Measurements from ENCODE around the gene C10orf143. TPM values are rescaled to one million over a fixed set of nuclear protein-coding genes. Genes with fewer than 3 reads are reported as not detected.

The C10orf143 gene
- total RNA-seq, 1 donor from 2014 or later = 2.5 TPM

- Mint-ChIP-seq H3K9me3 (no peaks in the 10 kb centered on the region), H3K36me3 (ENCODE audit: low read depth) (no peaks in the 10 kb centered on the region), H3K27me3 (peaks cover 2% of the 10 kb centered on the region), H3K27ac (no peak overlapping the region), H3K4me3 (no peak overlapping the region), H3K4me1 (no peaks in the 10 kb centered on the region)
- intact Hi-C loops (cut with micrococcal nuclease) = no loop called here
- no peak for DNase-seq
These were observed 67.1 kb downstream of the C10orf143 start for GRCh38 chr10:130043491-130043890.

- no peak for DNase-seq
- no peak overlapping the region for H3K27ac Mint-ChIP-seq
- H3K27me3 Mint-ChIP-seq = peaks cover 2% of the 10 kb centered on the region
- H3K9me3 Mint-ChIP-seq = no peaks in the 10 kb centered on the region
- no peaks in the 10 kb centered on the region for H3K36me3 Mint-ChIP-seq (ENCODE audit: low read depth)
- H3K4me1 Mint-ChIP-seq = no peaks in the 10 kb centered on the region
- H3K4me3 Mint-ChIP-seq = no peak overlapping the region
- intact Hi-C loops (cut with micrococcal nuclease) = no loop called here
These were observed 68.2 kb downstream of the C10orf143 start for GRCh38 chr10:130042381-130042780.

GRCh38 chr10:130041451-130042371 is 68.9 kb downstream of the C10orf143 start:
- Mint-ChIP-seq H3K36me3 (ENCODE audit: low read depth) (no peaks in the 10 kb centered on the region), H3K27ac (no peak overlapping the region), H3K27me3 (peaks cover 2% of the 10 kb centered on the region), H3K4me3 (no peak overlapping the region), H3K9me3 (no peaks in the 10 kb centered on the region), H3K4me1 (no peaks in the 10 kb centered on the region)
- DNase-seq = no peak
- intact Hi-C loops (cut with micrococcal nuclease) = no loop called here

GRCh38 chr10:130040817-130041330 is 69.8 kb downstream of the C10orf143 start:
- Mint-ChIP-seq H3K9me3 (no peaks in the 10 kb centered on the region), H3K36me3 (ENCODE audit: low read depth) (no peaks in the 10 kb centered on the region), H3K4me3 (no peak overlapping the region), H3K27ac (no peak overlapping the region), H3K4me1 (no peaks in the 10 kb centered on the region), H3K27me3 (peaks cover 2% of the 10 kb centered on the region)
- DNase-seq = no peak
- intact Hi-C loops (cut with micrococcal nuclease) = no loop called here

- Mint-ChIP-seq H3K4me3 (no peak overlapping the region), H3K27me3 (peaks cover 2% of the 10 kb centered on the region), H3K27ac (no peak overlapping the region), H3K36me3 (ENCODE audit: low read depth) (no peaks in the 10 kb centered on the region), H3K4me1 (no peaks in the 10 kb centered on the region), H3K9me3 (no peaks in the 10 kb centered on the region)
- intact Hi-C loops (cut with micrococcal nuclease) = no loop called here
- DNase-seq = no peak
These were observed 70.3 kb downstream of the C10orf143 start for GRCh38 chr10:130040351-130040750.

- H3K4me3 Mint-ChIP-seq = no peak overlapping the region
- H3K9me3 Mint-ChIP-seq = no peaks in the 10 kb centered on the region
- DNase-seq = no peak
These were observed 71.5 kb downstream of the C10orf143 start for GRCh38 chr10:130039141-130039540.

GRCh38 chr10:130038611-130039109 is 72.0 kb downstream of the C10orf143 start:
- Mint-ChIP-seq H3K27me3 (peaks cover 5% of the 10 kb centered on the region), H3K9me3 (no peaks in the 10 kb centered on the region), H3K4me3 (no peak overlapping the region), H3K4me1 (no peaks in the 10 kb centered on the region), H3K36me3 (ENCODE audit: low read depth) (no peaks in the 10 kb centered on the region), H3K27ac (no peak overlapping the region)
- DNase-seq = no peak
- intact Hi-C loops (cut with micrococcal nuclease) = no loop called here

More at GRCh38 chr10:130039141-130039540, 71.5 kb downstream of the C10orf143 start:
- intact Hi-C loops (cut with micrococcal nuclease) = no loop called here
- no peak overlapping the region for H3K27ac Mint-ChIP-seq
- H3K4me1 Mint-ChIP-seq = no peaks in the 10 kb centered on the region
- H3K36me3 Mint-ChIP-seq (ENCODE audit: low read depth) = no peaks in the 10 kb centered on the region
- peaks cover 2% of the 10 kb centered on the region for H3K27me3 Mint-ChIP-seq

- no peak overlapping the region for H3K4me3 Mint-ChIP-seq
- DNase-seq = no peak
- H3K36me3 Mint-ChIP-seq (ENCODE audit: low read depth) = no peaks in the 10 kb centered on the region
- H3K4me1 Mint-ChIP-seq = no peaks in the 10 kb centered on the region
- H3K9me3 Mint-ChIP-seq = no peaks in the 10 kb centered on the region
- intact Hi-C loops (cut with micrococcal nuclease) = no loop called here
- peaks cover 3% of the 10 kb centered on the region for H3K27me3 Mint-ChIP-seq
- H3K27ac Mint-ChIP-seq = no peak overlapping the region
These were observed 72.5 kb downstream of the C10orf143 start for GRCh38 chr10:130038019-130038555.

GRCh38 chr10:130037169-130037661 is 73.4 kb downstream of the C10orf143 start:
- Mint-ChIP-seq H3K27me3 (peaks cover 3% of the 10 kb centered on the region), H3K4me1 (no peaks in the 10 kb centered on the region), H3K4me3 (no peak overlapping the region), H3K9me3 (no peaks in the 10 kb centered on the region), H3K36me3 (ENCODE audit: low read depth) (no peaks in the 10 kb centered on the region), H3K27ac (no peak overlapping the region)
- intact Hi-C loops (cut with micrococcal nuclease) = no loop called here
- no peak for DNase-seq

- H3K4me1 Mint-ChIP-seq = no peaks in the 10 kb centered on the region
- no peak for DNase-seq
- peaks cover 3% of the 10 kb centered on the region for H3K27me3 Mint-ChIP-seq
- H3K36me3 Mint-ChIP-seq (ENCODE audit: low read depth) = no peaks in the 10 kb centered on the region
- H3K4me3 Mint-ChIP-seq = no peak overlapping the region
- H3K9me3 Mint-ChIP-seq = no peaks in the 10 kb centered on the region
- H3K27ac Mint-ChIP-seq = no peak overlapping the region
- intact Hi-C loops (cut with micrococcal nuclease) = no loop called here
These were observed 74.1 kb downstream of the C10orf143 start for GRCh38 chr10:130036296-130037065.

- intact Hi-C loops (cut with micrococcal nuclease) = no loop called here
- DNase-seq = no peak
- Mint-ChIP-seq H3K4me1 (no peaks in the 10 kb centered on the region), H3K27me3 (peaks cover 3% of the 10 kb centered on the region), H3K27ac (no peak overlapping the region), H3K9me3 (no peaks in the 10 kb centered on the region), H3K4me3 (no peak overlapping the region), H3K36me3 (ENCODE audit: low read depth) (no peaks in the 10 kb centered on the region)
These were observed 81.4 kb downstream of the C10orf143 start for GRCh38 chr10:130029209-130029608.

- no peak for DNase-seq
- Mint-ChIP-seq H3K27ac (no peak overlapping the region), H3K27me3 (no peaks in the 10 kb centered on the region), H3K4me3 (no peak overlapping the region), H3K9me3 (no peaks in the 10 kb centered on the region), H3K4me1 (no peaks in the 10 kb centered on the region), H3K36me3 (ENCODE audit: low read depth) (no peaks in the 10 kb centered on the region)
- intact Hi-C loops (cut with micrococcal nuclease) = no loop called here
These were observed 82.2 kb downstream of the C10orf143 start for GRCh38 chr10:130028465-130028819.

- intact Hi-C loops (cut with micrococcal nuclease) = no loop called here
- Mint-ChIP-seq H3K9me3 (no peaks in the 10 kb centered on the region), H3K27me3 (no peaks in the 10 kb centered on the region), H3K4me3 (no peak overlapping the region), H3K36me3 (ENCODE audit: low read depth) (no peaks in the 10 kb centered on the region), H3K4me1 (no peaks in the 10 kb centered on the region), H3K27ac (no peak overlapping the region)
- no peak for DNase-seq
These were observed 82.7 kb downstream of the C10orf143 start for GRCh38 chr10:130027716-130028464.

Measured in activated CD4-positive, alpha-beta T cell treated with anti-CD3 and anti-CD28 coated beads, Interleukin-2, amount 10 ng/mL, durations not matched to agents 24 days and 14 days (primary cell).